GM18517 (cell line): ENCODE results near the gene ADAM12.

Source experiments
- ATAC-seq: cut with Tn5 transposase; IDR thresholded peaks from one replicate; pipeline ENCODE4 v1.9.1; 2021; ENCODE audit warnings: mild to moderate bottlenecking, moderate library complexity; ENCODE audit not compliant: unreplicated experiment

Gene ADAM12

DNA sequence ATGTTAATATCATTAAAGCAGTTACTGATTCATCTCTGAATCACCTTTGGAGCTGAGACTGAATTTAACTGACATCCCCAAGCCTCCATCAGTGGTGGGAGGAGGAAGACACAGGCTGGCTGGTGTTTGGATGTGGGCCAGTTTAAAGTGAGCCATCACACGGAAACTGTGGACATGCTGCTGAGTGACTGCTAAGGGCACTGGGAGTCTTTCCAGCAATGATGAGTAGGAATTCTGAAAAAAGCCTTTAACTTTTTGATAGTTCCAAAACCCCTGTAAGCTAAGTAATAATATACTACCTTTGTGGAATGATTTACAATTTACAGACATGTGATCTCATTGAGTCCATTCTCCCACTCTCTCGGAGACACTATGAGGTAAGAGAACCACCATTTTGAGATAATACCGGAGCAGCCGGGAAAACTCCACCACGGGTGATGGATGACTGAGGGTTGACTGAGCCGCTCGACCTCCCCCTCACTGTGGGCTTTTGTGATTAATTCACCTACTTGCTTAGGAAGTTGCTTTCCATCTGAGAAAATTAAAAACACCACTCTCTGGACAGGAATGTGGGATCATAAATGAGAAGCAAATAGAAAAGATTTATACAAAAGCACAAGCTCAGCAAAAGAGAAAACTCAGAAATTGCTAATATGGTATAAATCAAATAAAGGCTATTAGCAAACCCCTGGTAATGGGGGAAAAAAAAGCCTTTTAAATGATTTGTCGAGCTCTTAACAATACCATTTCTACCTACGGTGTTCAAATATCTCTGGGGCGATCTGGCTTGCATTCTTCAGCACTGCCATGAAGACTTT is 297.2 kb downstream of the ADAM12 start:
- ATAC-seq: no peak

- no peak for ATAC-seq
These were observed 297.8 kb downstream of the ADAM12 start for GRCh38 chr10:126090443-126090842.

- no peak for ATAC-seq
These were observed 300.3 kb downstream of the ADAM12 start for GRCh38 chr10:126087796-126088505.

DNA sequence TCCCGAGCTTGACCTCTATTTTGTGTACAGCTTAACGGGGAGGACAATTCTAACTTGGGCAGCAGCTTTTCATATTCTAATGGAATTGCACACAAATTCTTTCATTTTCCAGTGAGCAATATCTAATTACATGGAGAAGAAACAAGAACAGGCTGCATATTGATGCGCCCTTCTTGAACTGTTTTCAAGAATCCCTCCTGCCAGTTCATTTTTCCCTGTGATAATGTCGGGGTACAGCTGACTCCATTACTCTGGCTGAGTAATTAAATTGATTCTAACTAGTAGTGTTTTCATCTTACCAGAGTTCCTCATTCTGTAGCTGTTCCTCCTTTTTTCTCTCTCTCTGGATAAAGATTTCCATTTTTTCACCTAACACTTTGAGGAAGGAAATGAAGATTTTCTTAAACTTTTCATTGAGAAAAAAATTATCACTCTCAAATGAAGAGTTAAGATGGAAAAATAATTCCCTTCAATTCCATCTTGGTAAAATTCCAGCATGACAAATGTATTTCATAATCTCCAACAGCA is 301.1 kb downstream of the ADAM12 start:
- no peak for ATAC-seq

DNA sequence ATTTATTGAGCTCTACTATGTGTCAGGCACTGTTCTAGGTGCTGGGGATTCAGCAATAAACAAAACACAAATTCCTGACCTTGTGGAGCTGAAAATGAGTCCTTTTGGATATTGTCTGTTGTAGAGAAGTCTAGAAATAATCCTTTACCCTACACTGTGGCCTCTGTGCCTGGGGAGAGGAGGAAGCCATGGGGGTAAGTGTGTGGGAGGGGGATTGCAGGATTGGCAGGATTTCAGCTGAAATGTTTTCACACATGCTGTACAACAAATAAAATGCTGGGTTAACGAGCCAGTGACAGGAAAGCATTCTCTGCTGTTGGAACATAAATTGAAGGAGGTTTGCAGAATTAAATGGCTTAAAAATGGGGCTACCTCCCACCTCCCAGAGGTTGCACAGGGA is 302.5 kb downstream of the ADAM12 start:
- no peak for ATAC-seq

DNA sequence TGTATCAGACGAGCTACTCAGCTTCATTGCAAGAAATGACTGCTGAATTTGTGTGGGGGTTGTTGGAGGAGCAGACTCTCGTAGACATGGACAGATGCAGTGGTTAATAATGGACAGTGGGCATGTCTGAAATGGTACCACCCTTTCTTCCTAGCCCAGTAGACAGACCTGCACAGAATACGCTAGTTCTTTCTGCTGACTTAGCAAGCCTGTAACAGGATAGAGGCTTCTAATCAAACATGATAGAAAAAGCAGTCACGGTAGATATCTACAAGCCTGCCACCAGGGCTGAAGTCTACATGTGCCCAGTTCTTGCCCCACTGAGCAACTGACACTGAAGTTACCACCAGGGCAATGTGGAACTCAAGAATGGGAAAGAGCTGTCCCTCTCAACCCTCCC is 303.9 kb downstream of the ADAM12 start:
- no peak for ATAC-seq

DNA sequence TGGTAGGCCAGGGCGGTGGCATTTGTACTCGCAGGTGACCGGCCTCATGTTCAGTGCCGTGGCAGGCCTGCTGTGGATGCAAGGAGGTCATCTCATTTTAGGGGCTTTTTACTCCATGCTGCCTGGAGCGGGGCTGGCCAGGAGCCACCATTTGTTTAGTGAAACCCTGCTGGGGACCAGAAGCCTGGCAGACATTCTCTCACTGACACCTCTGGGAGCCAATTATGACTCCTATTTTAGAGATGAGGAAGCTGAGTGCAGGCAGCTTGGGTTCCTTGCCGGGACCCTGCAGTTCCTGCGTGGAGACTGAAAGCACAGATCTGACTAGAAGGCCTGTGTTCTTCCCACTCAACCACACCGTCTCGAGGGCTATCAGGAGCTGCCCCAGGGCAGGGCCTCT is 305.3 kb downstream of the ADAM12 start:
- no peak for ATAC-seq

DNA sequence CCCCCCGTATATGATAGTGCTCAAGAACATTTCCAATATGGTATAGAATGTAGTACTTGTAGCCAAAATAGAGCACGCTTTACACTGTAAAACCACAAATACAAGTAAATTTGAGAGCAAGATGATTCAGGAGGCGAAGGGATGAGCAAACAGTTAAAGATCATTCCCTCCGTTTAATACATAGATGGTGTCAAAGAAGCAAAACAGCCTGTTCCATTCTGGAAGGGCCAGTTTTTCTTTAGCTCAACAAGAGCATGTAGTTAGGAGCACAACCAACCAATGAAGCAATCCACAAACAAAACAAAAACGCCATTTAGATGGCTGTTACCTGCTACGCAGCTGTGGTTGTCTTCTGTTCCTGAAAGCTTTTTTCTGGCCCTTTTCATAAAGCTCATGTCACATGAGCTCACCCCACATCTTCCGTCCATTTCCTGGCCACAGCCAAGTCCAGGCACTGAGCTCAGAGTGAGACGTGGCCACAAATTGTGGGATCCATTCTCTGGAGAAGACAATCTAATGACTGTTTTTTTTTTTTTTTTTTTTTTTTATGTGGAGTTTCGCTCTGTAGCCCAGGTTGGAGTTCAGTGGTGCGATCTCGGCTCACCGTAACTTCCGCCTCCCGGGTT is 306.3 kb downstream of the ADAM12 start:
- no peak for ATAC-seq

DNA sequence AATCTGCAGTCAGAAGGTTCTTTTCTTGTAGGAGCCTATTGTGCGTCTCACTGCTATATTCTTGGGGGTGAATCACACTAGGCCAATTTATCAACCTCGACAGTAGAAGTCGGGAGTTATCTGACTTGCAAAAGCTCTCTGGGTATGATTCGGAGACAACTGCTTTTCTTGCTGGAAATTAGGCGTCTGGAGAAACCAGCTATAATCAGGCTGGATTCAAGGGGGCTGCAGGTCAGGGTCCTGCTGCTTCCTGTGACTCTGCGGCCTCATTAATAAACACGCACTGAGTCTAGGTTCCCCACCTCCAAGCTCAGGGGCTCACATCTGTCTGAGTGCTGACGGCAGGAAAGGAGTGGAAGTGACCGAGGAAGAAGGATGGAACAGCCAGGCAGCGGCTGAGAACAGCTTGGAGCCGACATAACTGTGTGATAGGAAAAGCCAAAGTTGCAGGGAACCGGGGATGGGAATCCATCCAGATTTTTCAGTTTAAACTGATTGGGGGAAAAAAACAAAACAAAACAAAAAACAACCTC is 307.3 kb downstream of the ADAM12 start:
- ATAC-seq: no peak

DNA sequence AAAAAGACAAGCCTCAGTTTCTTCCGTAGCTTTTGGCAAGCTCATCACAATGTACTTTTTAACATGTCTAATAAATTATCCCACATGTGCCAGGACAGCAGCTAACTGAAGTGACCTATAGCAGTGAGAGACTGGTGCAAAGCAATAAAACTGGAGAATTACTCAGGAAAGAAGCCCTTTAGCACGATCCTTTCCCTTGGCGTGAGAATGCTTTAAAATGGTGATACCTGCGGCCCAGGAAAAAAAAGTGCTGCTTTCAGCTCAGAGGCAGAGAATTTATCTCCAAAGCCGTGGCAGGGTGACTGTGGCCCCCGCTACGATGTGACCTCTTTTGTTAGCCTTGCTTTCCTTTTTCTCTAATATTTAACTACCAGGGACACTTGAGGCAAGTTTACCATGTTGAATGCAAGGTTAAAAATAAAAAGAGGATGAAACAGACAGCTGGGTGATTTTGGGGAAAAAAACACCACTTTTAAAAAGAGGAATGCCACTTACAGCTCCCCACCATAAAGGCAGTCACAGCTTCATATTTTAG is 307.9 kb downstream of the ADAM12 start:
- no peak for ATAC-seq

DNA sequence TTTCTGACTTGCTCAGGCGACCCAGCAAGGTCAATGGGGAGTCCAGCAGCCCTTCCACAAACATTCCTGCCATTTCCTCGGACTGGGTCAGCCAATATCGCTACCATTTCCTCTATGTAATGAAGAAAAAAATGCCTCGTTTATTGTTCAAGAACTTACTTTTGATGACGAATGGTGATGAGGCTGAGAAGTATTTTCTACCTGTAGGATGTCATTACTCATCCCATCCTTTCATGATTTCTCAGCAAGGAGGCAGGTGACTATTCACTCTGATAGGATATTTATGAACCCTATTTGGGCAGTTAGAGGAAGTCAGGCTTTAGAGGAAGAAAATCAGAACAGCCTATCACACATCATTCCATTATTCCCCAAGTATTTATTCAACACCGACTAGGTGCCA is 313.3 kb downstream of the ADAM12 start:
- ATAC-seq: no peak

DNA sequence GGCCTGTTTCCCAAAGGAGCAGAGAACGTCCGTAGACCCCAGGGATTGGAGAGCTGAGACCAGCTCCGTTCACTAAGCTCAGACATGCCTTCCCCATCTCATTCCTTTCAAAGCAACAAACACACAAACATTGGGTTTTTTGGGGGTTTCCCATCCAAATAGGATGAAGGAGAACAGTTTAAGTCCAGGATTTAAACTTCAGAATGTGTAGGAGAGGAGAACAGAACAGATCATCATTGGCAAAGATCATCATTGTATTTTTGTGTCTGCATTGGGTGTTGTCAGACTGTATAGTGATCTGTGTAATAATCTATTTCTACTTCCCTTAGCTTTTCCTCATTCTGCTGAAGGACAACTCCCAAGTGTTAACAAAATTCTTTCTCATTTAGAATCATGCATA is 314.0 kb downstream of the ADAM12 start:
- ATAC-seq: no peak

- no peak for ATAC-seq
These were observed 314.7 kb downstream of the ADAM12 start for GRCh38 chr10:126073606-126074005.

DNA sequence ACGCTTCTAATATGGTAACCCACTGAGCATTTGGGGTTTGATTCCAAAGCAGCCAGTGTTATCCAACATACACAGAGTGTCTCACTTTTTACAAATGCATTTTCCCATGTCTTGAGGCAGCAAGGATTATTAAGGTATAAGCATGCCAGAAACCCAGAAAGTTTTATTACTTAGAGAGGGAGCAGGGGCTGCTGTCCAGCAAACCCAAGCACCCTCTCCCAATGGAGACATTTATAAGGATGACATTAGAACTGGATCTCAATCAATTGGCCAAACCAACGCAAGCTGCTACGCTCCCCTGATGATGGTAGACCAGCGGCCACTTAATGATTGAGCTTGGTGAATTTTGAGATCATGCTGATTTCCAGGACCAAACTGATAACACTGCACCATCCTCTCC is 315.7 kb downstream of the ADAM12 start:
- ATAC-seq: no peak

DNA sequence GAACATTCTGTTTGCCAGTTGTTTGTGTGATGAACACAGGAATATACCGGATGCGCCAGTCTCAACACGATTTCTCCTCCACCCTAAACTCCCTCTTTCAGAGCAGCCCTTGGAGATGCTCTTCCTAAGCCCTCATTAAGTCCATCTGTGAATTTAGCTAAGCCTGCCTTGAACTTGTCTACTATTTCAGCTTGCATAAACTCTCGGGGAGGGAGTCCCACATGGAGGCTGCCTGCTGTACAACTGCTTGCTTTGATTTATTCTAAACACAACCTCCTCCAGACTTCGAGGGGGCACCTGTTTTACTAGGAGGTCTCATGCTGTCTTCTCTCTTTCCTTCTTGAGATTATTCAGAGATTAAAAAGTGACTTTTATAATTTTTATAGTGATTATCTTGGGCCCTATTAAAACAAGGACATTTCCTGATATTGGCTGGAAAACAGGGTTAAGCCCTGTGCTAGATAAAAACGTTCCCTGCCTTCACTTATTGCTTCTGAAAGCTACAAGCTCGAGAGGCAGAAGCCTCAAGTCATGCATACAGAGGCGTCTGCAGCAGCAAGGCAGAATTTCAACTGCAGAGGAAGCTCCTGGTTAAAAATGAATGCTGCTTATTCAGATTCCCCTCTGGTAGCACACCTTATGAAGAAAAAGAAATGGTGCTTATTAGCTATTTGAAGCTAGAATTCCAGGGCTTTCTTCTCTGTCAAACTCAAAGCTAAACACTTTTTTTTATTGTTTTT is 317.6 kb downstream of the ADAM12 start:
- no peak for ATAC-seq

DNA sequence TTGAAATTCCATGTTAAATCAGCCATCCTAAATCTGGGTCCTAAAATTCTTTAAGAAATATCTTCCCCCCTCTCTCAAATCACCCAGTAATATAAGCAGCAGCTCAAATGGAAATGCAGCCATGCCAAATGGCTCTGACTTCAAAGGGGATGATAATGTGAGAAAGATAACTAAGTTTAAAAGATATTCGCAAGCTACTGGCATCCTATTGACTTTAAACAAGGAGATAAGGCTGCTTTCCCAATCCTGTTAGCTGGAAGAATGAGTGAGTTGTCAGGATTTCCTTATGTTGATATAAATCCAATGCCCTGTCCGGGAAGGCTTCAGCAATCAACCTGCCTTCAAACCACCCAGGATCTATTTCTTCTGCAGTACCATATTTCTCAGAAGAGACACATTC is 320.0 kb downstream of the ADAM12 start:
- ATAC-seq: no peak

GRCh38 chr10:126066456-126066855 is 321.8 kb downstream of the ADAM12 start:
- no peak for ATAC-seq

- ATAC-seq: no peak
These were observed 322.4 kb downstream of the ADAM12 start for GRCh38 chr10:126065751-126066377.

DNA sequence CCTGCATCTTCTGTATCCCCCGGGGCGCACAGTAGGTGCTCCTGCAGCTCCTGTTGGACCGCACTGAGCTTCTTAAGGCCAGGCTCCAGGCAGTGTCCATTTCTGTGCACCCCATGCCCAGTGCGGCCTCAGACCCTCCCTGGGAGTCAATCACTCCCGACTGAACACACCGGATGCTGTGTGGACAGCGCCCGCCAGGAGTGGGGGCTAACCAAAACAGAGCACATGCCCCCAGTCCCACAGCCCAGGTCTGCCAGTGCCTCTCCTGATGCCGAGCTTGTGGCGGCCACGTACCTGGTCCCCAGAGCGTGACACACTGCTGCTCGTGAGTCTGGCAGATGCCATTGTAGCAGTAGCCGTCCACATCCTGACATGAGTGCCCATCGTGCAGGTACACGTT is 323.8 kb downstream of the ADAM12 start:
- ATAC-seq: no peak

- no peak for ATAC-seq
These were observed 324.9 kb downstream of the ADAM12 start for GRCh38 chr10:126063353-126063791.
